ENCODE measurements around the gene SLC25A25. TPM values are rescaled to one million over a fixed set of nuclear protein-coding genes. Genes with fewer than 3 reads are reported as not detected.
A peak's percentile ranks its signal among the peaks of the same experiment; 100 is the strongest.

SLC25A25 gene
- total RNA-seq, 1 donor from 2014 or later: 8.5 TPM

GRCh38 chr9:128155736-128156500 lies 87.9 kb downstream of the SLC25A25 start:
- Histone ChIP-seq H3K36me3 (no peaks in the 10 kb centered on the region), H3K9ac (no peak overlapping the region), H3K27me3 (no peaks in the 10 kb centered on the region), H3K4me3 (no peak overlapping the region), H3K4me1 (peaks cover 1% of the 10 kb centered on the region), H2AFZ (replicated peaks) (no peak overlapping the region), H3K4me2 (no peak overlapping the region), H3K9me3 (ENCODE audit: low read depth) (no peaks in the 10 kb centered on the region), H3K27ac (no peak overlapping the region), H3F3A (ENCODE audit: low read depth) (peaks cover 6% of the 10 kb centered on the region), H4K20me1 (ENCODE audit: low read depth) (no peaks in the 10 kb centered on the region), H3K79me2 (ENCODE audit: low read depth) (peaks cover 4% of the 10 kb centered on the region)
- no peak for TF ChIP-seq EZH2 (IDR thresholded peaks at IDR 0.05)
- TF ChIP-seq CTCF (IDR thresholded peaks at IDR 0.05): no peak
- TF ChIP-seq EZH2phosphoT487 (IDR thresholded peaks at IDR 0.05): no peak
- H3K36me3 Mint-ChIP-seq: no peaks in the 10 kb centered on the region
- H3K4me1 Mint-ChIP-seq: peaks cover 6% of the 10 kb centered on the region
- H3K27ac Mint-ChIP-seq: peak overlapping the region; percentile 72
- no peak for DNase-seq (ENCODE audit: low spot score)
- no peak overlapping the region for H3K4me3 Mint-ChIP-seq
- peaks cover 3% of the 10 kb centered on the region for H3K27me3 Mint-ChIP-seq (ENCODE audit: insufficient read depth, low read depth)
- no peaks in the 10 kb centered on the region for H3K9me3 Mint-ChIP-seq

Other genes starting within 250 kb of the SLC25A25 start
- 0.19 TPM in 1 of 2 replicates, not detected in the other for gene ENG, start 213.6 kb upstream of the SLC25A25 start, total RNA-seq (ENCODE audit: low replicate concordance)
- 20.5 and 25.6 TPM in 2 replicates for gene AK1, start 190.6 kb upstream of the SLC25A25 start, total RNA-seq (ENCODE audit: low replicate concordance)
- 14.3 and 42.7 TPM in 2 replicates for gene ST6GALNAC6, start 168.6 kb upstream of the SLC25A25 start, total RNA-seq (ENCODE audit: low replicate concordance)
- 5.5 and 11.1 TPM in 2 replicates for gene ST6GALNAC4, start 151.2 kb upstream of the SLC25A25 start, total RNA-seq (ENCODE audit: low replicate concordance)
- gene PIP5KL1, start 137.5 kb upstream of the SLC25A25 start, total RNA-seq (ENCODE audit: low replicate concordance): 1.4 and 8.8 TPM in 2 replicates
- 9.1 and 20.5 TPM in 2 replicates for gene DPM2, start 130.4 kb upstream of the SLC25A25 start, total RNA-seq (ENCODE audit: low replicate concordance)
- gene EEIG1, start 87.2 kb upstream of the SLC25A25 start, total RNA-seq (ENCODE audit: low replicate concordance): 8.8 and 30.8 TPM in 2 replicates
- 8.4 and 9.5 TPM in 2 replicates for gene NAIF1, start 912 bp upstream of the SLC25A25 start, total RNA-seq (ENCODE audit: low replicate concordance)
- gene PTGES2, start 59.5 kb downstream of the SLC25A25 start, total RNA-seq (ENCODE audit: low replicate concordance): 25.7 and 61.2 TPM in 2 replicates
- gene LCN2, start 81.2 kb downstream of the SLC25A25 start, total RNA-seq (ENCODE audit: low replicate concordance): not detected in 2 replicates
- 69.4 and 228 TPM in 2 replicates for gene BBLN, start 92.0 kb downstream of the SLC25A25 start, total RNA-seq (ENCODE audit: low replicate concordance)
- 33.4 and 48.8 TPM in 2 replicates for gene CIZ1, start 123.3 kb downstream of the SLC25A25 start, total RNA-seq (ENCODE audit: low replicate concordance)
- 30.1 and 52.7 TPM in 2 replicates for gene DNM1, start 135.1 kb downstream of the SLC25A25 start, total RNA-seq (ENCODE audit: low replicate concordance)
- gene GOLGA2, start 207.8 kb downstream of the SLC25A25 start, total RNA-seq (ENCODE audit: low replicate concordance): 25.2 and 37.5 TPM in 2 replicates
- gene SWI5, start 208.0 kb downstream of the SLC25A25 start, total RNA-seq (ENCODE audit: low replicate concordance): 15.0 and 21.5 TPM in 2 replicates